ENCODE measurements around the gene RARA.
"Not testable (repeated sequence)": the region's sequence is repeated elsewhere in the genome, so short reads cannot be mapped to it uniquely, and the experiment has no call there.

RARA gene

DNA sequence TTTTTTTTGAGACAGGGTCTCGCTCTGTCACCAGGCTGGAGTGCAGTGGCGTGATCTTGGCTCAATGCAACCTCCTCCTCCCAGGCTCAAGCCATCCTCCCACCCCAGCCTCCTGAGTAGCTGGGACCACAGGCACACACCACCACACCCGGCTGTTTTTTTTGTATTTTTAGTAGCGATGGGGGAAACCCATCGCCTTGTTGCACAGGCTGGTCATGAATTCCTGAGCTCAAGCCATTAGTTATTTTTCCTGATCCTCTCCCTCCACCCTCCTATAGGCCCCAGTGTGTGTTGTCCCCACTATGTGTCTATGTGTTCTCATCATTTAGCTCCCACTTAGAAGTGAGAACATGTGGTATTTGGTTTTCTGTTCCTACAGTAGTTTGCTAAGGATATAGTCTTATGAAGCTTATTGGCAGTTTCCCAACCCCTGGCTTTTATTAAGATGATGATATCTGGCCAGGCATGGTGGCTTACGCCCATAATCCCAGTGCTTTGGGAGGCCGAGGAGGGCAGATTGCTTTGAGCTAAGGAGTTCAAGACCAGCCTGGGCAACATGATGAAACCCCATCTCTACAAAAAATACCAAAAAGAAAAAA, 9.7 kb upstream of the RARA start:
- not testable (repeated sequence) for DNase-seq

DNA sequence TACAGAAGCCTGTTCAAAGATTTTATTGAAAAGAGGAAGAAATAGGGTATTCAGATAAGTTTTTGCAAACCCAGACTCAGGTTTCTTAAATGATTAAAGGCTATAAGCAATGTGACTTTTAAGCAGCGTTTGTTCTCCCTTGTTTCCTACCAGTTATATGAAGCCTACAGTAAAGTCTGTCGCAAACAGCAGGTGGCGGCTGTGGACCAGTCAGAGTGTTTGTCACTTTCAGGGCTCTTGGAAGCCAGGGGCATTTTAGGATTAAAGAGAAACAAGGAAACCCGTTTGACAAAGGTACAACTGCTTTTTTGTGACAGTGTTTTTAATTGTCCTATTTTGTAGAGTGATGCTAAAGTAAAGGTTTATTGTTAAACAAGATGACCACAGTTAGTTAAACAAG, 7.7 kb upstream of the RARA start:
- DNase-seq = no peak

DNA sequence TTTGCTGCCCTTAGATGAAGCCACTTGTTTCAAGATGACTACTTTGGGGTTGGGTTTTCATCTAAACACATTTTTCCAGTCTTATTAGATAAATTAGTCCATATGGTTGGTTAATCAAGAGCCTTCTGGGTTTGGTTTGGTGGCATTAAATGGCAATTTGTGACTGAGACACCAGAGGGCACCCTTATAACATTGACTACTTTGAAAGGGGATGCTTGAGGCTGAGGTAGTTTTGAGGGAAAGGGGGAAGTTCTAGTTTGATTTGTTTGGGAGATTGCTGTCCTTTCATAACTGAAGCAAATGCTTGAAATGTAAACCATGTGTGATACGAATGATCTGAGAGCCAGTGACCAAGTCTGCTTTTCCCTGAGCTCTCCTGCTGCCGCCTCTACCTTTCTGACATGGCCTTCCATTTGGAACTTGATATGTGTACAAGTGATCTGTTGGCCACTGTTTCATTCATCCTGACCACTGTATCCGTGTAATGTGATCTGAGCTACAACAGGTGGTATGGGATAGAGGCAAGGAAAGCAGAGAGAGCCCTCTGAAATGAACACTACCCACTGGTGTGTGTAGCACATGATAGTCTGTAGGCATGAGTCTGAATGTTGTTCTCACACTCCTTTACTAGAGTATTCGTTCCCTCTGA, 5.8 kb upstream of the RARA start:
- peak; percentile 82 for DNase-seq

DNA sequence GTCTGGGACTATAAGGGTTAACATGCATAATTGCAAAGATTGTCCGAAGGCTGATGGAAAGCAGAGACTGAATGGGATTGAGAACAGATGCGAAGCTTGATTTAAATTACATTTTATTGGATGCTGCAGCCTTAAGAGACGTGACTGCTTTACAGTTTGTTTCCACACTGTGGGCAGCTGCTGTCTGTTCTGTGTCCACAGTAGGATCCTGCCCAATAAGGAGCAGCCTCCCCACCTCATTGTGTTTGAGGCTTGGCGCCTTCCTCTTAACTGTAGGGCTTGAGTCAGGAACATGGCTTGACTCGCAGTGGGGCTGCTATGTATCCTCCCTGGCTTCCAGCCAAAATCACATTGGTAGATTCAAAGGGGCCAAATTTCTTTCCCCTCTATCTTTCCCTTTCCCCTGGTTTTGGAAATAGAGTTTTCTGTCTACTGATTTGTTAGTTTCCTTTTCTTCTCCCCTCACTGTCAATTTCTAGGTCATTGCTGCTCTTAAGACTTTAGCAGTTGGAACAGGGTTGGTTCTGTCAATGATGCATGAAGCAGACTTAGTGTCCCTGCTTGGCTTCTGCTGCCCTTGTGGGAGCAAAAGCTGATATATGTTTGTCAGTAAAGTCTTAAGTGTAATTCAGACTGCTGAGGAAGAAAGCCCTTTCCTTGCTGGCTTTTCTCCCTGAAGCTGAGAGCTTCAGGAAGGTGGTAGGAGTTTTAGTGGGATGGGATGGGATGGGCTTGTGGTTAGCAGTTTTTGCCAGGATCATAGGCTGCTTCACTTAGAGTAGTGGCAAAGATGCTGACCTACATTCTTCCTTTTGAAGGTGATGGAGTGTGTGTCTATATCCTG, 5.0 kb upstream of the RARA start:
- no peak for DNase-seq

DNA sequence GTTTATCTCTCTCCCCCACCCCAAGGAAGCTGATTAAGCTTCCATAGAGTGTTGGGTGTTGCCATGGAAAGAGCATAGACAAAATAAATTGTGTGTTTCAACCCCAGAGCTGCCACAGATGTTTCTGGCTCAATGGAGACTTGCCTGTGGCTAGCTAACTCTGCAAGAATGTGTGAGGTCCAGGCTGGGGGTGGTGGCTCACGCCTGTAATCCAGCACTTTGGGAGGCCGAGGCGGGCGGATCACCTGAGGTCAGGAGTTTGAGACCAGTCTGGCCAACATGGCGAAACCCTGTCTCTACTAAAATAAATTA, 4.5 kb upstream of the RARA start:
- not testable (repeated sequence) for DNase-seq

DNA sequence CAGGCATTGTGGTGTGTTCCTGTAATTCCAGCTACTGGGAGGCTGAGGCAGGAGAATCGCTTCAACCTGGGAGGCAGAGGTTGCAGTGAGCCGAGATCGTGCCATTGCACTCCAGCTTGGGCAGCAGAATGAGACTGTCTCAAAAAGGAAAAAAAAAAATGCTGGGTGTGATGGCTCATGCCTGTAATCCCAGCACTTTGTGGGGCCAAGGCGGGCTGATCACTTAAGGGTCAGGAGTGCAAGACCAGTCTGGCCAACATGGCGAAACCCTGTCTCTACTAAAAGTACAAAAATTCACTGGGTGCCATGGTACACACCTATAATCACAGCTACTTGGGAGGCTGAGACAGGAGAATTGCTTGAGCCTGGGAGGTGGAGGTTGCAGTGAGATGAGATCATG, 4.1 kb upstream of the RARA start:
- not testable (repeated sequence) for DNase-seq

- DNase-seq = no peak
Observed at GRCh38 chr17:40306395-40306794, 2.6 kb upstream of the RARA start.

DNA sequence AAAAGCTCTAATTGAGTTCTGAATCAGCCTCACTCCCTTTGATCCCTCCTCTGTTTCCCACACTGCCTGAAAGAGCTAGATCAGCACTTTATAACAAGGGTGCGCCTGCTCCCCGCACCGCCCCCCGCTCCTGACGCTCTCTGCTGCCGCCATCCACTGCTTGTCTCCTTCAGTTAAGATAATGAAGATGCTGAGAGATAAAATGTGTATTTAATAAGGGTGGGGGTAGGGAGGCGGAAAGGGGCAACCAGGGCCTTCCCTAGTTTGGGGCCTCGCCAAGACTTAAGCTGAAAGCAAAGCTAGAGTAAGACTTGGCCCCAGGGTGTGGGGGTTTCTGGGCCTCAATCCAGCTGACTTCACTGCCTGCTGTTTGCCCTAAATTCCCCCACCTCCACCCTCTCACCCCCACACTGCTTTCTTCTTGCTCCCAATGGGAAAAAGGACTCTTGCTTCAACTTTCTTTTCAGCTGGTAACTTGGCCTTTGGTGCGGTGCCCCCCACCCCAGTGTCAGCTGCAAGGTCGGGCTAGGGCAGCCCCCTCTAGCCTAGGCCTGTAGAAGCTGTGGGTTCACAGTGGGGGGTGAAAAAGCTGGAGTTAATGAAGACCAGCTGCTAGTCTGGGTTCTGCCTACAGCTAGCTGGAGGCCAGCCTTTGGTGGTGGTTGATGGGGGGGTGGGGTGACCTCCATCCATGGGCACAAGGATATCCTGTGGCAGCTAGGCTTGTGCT, 1.8 kb upstream of the RARA start:
- peak; percentile 56 for DNase-seq

- peak; percentile 83 for DNase-seq
Observed at GRCh38 chr17:40307740-40308239, 1.2 kb upstream of the RARA start.

- no peak for DNase-seq
Observed at GRCh38 chr17:40309949-40310510, 1.1 kb downstream of the RARA start.

DNA sequence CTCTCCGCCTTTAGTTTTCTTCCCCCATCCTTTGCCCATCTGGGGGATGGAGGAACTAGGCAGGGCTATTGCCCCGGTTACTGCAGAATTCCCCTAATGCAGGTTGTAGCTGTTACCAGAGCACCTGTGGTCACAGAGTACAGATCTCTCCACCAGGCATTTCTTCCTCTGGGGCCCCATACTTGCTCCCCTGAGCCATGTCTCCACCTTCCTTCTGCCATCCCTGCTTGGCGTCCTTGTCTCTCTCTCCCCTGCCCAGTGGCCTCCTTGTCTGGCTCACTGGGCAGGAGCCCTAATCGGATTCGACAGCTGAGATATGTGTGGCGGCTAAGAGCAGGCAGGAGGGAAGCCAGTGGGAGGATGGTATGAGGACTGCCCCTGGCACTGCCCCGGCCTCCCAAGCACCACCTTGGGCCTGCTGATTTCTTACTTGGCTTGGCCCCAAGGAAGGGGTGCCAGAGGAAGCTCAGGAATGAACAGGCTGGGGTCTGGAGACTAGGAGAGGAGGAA, 2.0 kb downstream of the RARA start:
- no peak for DNase-seq

GRCh38 chr17:40311575-40311974, 2.6 kb downstream of the RARA start:
- DNase-seq = no peak

GRCh38 chr17:40312131-40312731, 3.3 kb downstream of the RARA start:
- DNase-seq = no peak

DNA sequence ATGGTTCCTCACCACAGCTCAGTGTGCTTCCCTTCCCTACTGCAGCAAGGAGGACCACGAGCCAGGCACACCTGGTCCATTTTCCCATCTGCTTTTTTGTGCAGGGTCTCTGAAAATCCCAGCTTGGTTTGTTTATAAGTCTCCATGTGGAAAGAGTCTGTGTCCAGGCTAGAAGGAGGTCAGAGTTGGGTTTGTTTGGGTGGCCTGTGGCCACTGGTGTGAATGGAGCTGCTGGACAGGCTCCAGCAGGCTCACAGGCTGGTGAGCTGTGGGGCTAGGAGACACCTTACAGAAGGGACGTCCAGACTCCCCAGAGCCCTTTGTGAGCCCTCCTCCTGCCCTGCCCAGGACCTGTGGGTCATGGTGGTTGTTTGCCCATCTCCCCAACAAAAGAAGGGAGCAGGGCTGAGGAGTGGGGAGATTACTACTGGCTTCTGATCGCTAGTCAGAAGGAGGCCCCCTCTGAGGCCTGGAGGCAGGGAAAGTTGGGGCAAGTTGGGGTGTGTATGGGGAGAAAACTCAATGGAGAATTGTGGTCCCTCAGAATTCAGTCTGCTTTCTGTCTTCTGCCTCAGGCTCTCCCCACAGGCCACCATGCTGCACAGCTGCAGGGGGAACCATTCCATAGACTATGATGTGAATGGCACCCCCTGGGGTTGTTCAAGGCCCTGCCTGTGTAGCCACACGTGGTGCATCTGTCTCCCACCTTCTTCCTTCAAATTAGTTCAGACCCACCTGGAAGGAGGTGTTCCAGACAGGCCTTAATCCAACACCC, 4.1 kb downstream of the RARA start:
- no peak for DNase-seq

DNA sequence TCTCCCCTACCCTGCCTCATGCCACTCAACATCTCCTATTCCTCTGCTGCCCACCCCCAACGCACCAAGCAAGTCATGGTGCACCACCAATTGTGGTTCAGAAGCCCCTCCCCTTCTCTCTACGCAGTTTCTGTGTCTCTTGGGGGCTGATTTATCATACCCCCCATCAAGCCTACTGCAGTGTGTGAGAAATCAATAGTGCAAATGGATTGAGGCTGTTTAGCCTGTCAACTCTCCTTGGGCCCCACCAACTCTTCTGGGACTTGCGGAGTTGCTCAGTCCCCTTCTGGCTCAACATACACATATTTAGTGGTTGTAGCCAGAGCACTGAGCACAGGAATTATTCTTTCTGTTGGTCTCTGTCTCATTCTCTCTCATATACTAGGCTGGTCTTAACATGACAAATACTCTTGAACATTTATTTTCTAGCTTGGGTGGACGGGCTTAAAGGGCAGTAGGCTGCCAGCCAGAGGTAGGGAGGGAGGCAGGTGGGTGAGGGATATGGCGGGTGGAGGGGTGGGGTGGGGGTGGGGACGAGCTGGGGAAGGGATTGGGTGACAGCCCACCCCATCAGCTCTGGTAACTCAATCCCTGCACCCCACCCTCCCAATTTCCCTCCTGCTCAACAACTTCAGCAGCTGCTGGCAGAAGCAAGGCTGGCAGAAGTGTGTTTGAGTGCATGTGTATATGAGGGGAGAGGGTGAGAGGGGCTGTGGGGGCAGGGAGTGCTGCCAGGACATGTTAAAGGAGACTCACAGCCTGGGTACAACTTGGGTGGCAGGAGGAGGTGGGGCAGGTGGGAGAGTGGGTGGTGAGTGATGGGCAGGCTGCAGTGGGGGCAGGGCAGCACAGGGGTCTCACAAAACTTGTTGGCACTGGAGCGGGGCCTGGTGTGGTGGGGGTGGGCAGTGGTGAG, 4.9 kb downstream of the RARA start:
- DNase-seq = peak; percentile 93

GRCh38 chr17:40314584-40314956, 5.6 kb downstream of the RARA start:
- DNase-seq = peak; percentile 85

GRCh38 chr17:40315206-40315605, 6.2 kb downstream of the RARA start:
- DNase-seq = no peak

DNA sequence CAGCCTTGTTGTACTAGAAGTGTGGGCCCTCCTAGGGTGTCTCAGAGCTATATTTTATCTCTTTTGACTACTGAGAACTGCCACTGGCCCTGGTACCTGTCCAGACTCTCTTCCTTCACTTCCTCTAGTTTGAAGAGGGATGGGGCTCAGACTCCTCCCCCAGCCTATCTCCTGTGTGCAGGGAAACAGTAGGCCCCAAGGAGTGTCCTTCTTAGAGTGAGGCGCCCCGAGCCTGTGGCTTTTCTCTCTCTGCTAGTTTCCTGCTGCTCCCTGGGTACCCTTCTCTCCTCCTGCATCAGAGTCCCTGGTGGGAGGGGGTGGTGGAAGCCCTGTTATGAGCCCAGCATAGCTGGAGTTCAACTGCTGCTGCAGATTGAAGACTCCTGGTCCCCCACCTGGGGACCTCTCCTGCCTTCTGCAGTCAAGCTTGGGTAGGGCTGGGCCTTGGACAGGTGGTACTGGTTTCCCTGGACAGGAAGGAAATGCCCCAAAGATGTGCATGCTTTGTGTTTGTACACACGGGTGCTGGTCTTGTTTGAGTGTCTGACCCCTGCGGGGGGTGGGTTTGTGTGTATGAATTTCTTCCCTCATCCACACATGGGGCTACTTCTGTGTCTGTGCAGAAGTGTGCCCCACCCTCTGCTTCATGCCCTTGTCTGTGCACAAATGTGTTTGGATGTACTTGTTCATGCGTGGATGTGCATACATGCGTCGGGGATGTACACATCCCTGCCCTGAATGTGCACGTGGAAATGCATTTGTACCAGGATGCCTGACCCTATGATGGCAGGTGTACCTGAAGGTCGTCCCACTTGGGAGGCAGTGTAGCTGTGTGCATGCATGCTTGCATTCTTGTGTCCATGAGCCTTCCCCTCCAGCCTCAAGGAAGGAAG, 6.9 kb downstream of the RARA start:
- DNase-seq = peak; percentile 46

DNA sequence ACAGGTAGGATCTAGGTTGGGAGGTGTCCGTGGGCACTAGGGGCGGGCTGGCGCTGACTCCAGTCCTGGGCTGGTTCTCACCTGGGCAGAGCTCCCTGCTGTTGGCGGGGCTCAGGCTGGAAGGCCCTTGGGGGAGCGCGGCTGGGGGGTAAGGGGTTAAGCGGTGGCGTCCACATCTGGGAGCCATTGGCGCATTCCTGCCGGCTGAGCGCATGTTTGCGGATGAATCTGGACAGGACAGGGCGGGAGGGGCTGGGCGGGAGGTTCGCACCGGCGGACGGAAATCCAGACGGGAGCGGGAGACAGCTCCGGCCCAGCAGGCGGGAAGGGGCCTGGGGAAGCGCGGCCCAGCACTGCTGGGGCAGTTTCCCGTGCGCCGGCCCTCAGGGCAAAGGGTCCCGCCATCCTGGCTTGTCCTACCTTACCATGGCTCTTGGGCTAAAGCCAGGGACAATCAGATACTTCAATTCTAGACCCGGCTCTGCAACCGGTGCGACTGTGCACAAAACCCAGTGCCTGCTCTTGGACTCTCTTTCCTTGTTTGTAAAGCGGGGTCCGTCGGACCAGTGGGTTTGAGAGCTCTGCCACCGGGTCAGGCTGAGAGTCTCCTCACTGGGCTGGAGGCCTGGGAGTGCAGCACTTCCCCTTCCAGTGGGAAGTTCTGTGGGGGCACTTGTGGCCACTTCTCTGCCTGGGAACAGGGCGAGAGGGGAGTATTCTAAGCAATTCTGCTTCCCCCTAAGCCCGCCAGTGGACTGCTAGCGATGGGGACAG, 7.8 kb downstream of the RARA start:
- DNase-seq = peak; percentile 51

All from NCI-H510A treated with DMSO at 0.1 percent for 48 hours (cell line).